Activated naive CD8-positive, alpha-beta T cell treated with anti-CD3 and anti-CD28 coated beads, Interleukin-2, amount 10 ng/mL, durations not matched to agents 7 days and 5 days (primary cell): ENCODE data around the gene DNAJB4. TPM values are rescaled to one million over a fixed set of nuclear protein-coding genes. Genes with fewer than 3 reads are reported as not detected.

Experiments used
- ATAC-seq: fragments of 150-1000 bp; cut with Tn5 transposase; one replicate; pipeline ENCODE4 v1.10.0; 2021; ENCODE audit warnings: low read depth, moderate library complexity
- POLR2A ChIA-PET: fragments of 350-600 bp; sonication (Branson Sonifier 250); formaldehyde crosslinking; loops from one replicate; lab custom pipeline; 2021; ENCODE audit warnings: antibody characterized with exemption; lab: Charles Lee
- DNase-seq: peaks from one replicate; pipeline ENCODE4 v3.0.0; 2021
- H3K27ac Mint-ChIP-seq: one replicate; pipeline ENCODE4 v1.8.0; 2022; ENCODE audit warnings: mild to moderate bottlenecking, mixed read lengths
- H3K27me3 Mint-ChIP-seq: one replicate; pipeline ENCODE4 v1.8.0; 2022; ENCODE audit warnings: mild to moderate bottlenecking, moderate library complexity, mixed read lengths
- H3K36me3 Mint-ChIP-seq: one replicate; pipeline ENCODE4 v1.8.0; 2021; ENCODE audit warnings: mild to moderate bottlenecking, mixed read lengths
- H3K4me1 Mint-ChIP-seq: one replicate; pipeline ENCODE4 v1.8.0; 2021; ENCODE audit warnings: mixed read lengths
- H3K4me3 Mint-ChIP-seq: one replicate; pipeline ENCODE4 v1.8.0; 2022; ENCODE audit warnings: mild to moderate bottlenecking, moderate library complexity, mixed read lengths
- H3K9me3 Mint-ChIP-seq: one replicate; pipeline ENCODE4 v1.8.0; 2021; ENCODE audit warnings: mixed read lengths
- total RNA-seq, 2 experiments: library from RNA; stranded (reverse); gene quantifications; one replicate each; pipeline ENCODE4 v1.2.3, GENCODE V29; 2021

The DNAJB4 gene
- 10 to 100 TPM; 15.2 to 16.4 TPM for total RNA-seq

DNA sequence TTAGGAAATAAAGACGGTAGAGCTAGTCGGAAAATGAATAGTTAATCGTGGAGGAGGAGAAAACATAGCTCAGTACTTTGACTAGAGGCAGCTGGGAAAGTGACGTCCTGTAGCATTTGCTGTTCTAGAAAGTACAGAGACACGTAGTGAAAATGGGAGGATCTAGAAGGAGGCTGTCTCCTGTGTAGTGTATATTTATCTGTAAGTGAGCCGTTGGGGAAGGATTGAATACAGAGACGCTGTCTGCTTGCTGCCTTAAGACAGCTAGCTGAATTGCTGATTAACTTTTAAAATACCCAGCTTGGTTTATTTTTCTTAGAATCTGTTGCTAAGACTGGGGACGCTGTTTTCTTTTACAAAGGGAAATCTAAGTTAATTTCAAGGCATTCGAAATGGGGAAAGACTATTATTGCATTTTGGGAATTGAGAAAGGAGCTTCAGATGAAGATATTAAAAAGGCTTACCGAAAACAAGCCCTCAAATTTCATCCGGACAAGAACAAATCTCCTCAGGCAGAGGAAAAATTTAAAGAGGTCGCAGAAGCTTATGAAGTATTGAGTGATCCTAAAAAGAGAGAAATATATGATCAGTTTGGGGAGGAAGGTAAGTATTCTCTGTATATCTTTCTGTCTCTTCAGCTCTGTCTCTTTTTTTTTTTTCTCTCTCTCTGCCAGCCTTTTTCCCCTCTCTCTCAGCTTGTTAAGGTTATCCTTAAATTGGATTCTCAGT, at the start of gene DNAJB4:
TSS of gene DNAJB4 (plus strand) at position 221 of the 729 bp plus-strand sequence. CDS start at position 393, 172 bp downstream.
- H3K27ac Mint-ChIP-seq, result peak within 1 kb of the TSS; percentile 96
- peaks cover 33% of the 10 kb centered on the region for H3K4me1 Mint-ChIP-seq
- ATAC-seq, result peak; percentile 99
- H3K36me3 Mint-ChIP-seq, result no peaks in the 10 kb centered on the region
- no peaks in the 10 kb centered on the region for H3K9me3 Mint-ChIP-seq
- H3K4me3 Mint-ChIP-seq, result peak within 1 kb of the TSS; percentile 95
- no peak for DNase-seq
- H3K27me3 Mint-ChIP-seq, result no peaks in the 10 kb centered on the region
- POLR2A ChIA-PET, result interaction anchor here (0.6 to 6.5 kb wide), 30 partner anchors 10 to 1850 kb away, joined by 3 to 224 read pairs (median 5); partner anchors contain the start of genes FUBP1, GIPC2, IFI44 and IFI44L

- ATAC-seq (no peak), DNase-seq (no peak)
- Mint-ChIP-seq H3K4me1 (peaks cover 15% of the 10 kb centered on the region), H3K36me3 (peaks cover 47% of the 10 kb centered on the region), H3K27ac (no peak overlapping the region), H3K9me3 (no peaks in the 10 kb centered on the region), H3K27me3 (no peaks in the 10 kb centered on the region), H3K4me3 (no peak overlapping the region)
- POLR2A ChIA-PET, result interaction anchor here (1.2 kb wide), 1 partner anchor 11 kb away, joined by 3 read pairs; no protein-coding TSS in a partner anchor
These were observed 49.0 kb upstream of the DNAJB4 start for GRCh38 chr1:77955709-77956108.

DNA sequence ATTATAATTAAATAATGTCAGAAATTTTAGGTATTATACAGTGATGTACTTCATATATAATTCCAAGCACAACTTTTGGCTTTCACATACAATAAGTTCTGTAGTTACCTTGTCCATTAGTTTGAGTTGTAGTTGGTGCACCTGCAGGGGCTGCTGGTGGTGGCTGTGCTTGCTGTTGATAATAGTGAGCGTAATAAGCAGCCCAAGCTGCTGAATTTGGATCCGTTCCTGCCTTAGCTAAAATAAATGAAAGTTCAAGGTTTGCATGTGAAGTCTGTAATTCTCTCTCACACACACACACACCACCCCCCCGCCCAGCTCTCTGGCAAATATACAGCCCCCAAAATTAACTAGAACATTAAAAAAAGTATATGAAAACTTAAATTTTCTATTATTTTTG, 48.3 kb upstream of the DNAJB4 start:
- Mint-ChIP-seq H3K4me1 (peaks cover 11% of the 10 kb centered on the region), H3K36me3 (peaks cover 51% of the 10 kb centered on the region), H3K4me3 (no peak overlapping the region), H3K27me3 (no peaks in the 10 kb centered on the region), H3K9me3 (no peaks in the 10 kb centered on the region), H3K27ac (no peak overlapping the region)
- POLR2A ChIA-PET, result interaction anchor here (1.2 to 1.6 kb wide), 2 partner anchors 11 to 22 kb away, joined by 3 to 8 read pairs; partner anchors contain the start of gene FUBP1
- DNase-seq, result no peak
- no peak for ATAC-seq

- no peak overlapping the region for H3K27ac Mint-ChIP-seq
- DNase-seq (no peak), ATAC-seq (no peak)
- H3K4me3 Mint-ChIP-seq, result no peak overlapping the region
- no peaks in the 10 kb centered on the region for H3K9me3 Mint-ChIP-seq
- peaks cover 9% of the 10 kb centered on the region for H3K4me1 Mint-ChIP-seq
- no peaks in the 10 kb centered on the region for H3K27me3 Mint-ChIP-seq
- POLR2A ChIA-PET, result interaction anchor here (1.3 kb wide), 1 partner anchor 8 kb away, joined by 6 read pairs; no protein-coding TSS in a partner anchor
- H3K36me3 Mint-ChIP-seq, result peaks cover 53% of the 10 kb centered on the region
These were observed 46.3 kb upstream of the DNAJB4 start for GRCh38 chr1:77958391-77958790.

DNA sequence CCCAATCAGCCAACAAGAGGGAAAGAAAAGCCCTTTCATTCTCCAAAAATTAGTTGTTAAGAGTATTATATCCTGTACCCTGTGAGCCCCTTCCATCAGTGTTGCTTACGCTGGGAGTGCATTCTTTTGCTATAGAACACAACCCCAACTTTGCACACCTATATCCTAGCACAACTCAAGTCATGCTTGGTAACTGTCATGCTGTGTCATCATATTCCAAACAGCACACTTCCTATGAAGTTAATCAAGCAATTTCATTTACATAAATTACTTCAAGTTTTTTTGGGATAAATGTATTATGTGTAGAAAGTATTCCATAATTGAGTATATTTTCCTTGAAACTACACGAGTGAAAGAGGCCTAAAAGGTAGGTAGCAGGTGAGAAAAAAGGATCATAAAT, 45.9 kb upstream of the DNAJB4 start:
- H3K27ac Mint-ChIP-seq, result no peak overlapping the region
- H3K4me3 Mint-ChIP-seq, result no peak overlapping the region
- POLR2A ChIA-PET, result no interaction called here
- ATAC-seq (no peak), DNase-seq (no peak)
- no peaks in the 10 kb centered on the region for H3K9me3 Mint-ChIP-seq
- H3K27me3 Mint-ChIP-seq, result no peaks in the 10 kb centered on the region
- peaks cover 10% of the 10 kb centered on the region for H3K4me1 Mint-ChIP-seq
- H3K36me3 Mint-ChIP-seq, result peaks cover 53% of the 10 kb centered on the region

DNA sequence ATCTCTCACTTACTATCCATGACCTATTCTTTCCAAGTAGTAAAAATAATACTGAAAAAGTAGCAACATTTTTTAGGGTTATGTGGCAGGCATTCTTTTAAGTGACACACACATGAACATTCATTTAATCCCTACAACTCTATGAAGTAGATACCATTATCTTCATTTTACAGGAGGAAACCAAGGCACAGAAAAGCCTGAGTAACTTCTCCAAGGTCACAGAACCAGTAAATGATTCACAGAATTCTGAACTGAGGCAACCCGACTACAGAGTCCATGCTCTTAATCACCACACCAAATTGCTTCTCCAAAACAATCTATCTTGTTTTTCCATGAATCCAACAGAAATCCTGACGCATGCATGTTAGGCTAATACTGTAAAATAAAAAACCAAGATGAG, 43.3 kb upstream of the DNAJB4 start:
- no peak for ATAC-seq
- Mint-ChIP-seq H3K9me3 (no peaks in the 10 kb centered on the region), H3K4me3 (no peak overlapping the region), H3K27ac (no peak overlapping the region), H3K4me1 (peaks cover 13% of the 10 kb centered on the region), H3K36me3 (peaks cover 58% of the 10 kb centered on the region), H3K27me3 (no peaks in the 10 kb centered on the region)
- POLR2A ChIA-PET, result no interaction called here
- DNase-seq, result no peak

- no peak for DNase-seq
- Mint-ChIP-seq H3K27ac (peak overlapping the region; percentile 68), H3K27me3 (no peaks in the 10 kb centered on the region), H3K9me3 (no peaks in the 10 kb centered on the region), H3K4me1 (peaks cover 29% of the 10 kb centered on the region), H3K36me3 (peaks cover 46% of the 10 kb centered on the region), H3K4me3 (no peak overlapping the region)
- peak; percentile 45 for ATAC-seq
- POLR2A ChIA-PET, result interaction anchor here (1.7 to 5.3 kb wide), 3 partner anchors 9 to 38 kb away, joined by 4 to 36 read pairs (median 6); partner anchors contain the start of genes DNAJB4 and FUBP1
These were observed 38.4 kb upstream of the DNAJB4 start for GRCh38 chr1:77966291-77966690.

DNA sequence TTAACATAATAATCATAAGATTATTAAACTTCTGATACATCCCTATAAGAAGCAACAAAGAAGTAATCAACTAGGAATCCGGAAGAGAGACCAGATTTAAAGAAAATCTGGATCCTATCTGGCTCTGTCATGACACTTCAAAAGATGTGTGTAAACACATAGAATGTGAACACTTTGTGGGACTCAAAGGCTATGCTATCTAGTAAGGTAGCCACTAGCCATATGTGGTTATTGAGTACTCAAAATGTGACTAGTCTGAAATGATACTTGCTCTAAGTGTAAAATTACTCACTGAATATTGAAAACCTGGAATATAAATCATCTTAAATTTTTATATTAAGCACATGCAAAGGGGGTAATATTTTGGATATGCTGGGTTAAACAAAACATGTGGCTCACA, 34.5 kb upstream of the DNAJB4 start:
- DNase-seq, result no peak
- Mint-ChIP-seq H3K27ac (no peak overlapping the region), H3K9me3 (no peaks in the 10 kb centered on the region), H3K27me3 (no peaks in the 10 kb centered on the region), H3K36me3 (peaks cover 37% of the 10 kb centered on the region), H3K4me1 (peaks cover 43% of the 10 kb centered on the region), H3K4me3 (no peak overlapping the region)
- POLR2A ChIA-PET, result interaction anchor here (1.0 kb wide), 1 partner anchor 686 kb away, joined by 3 read pairs; no protein-coding TSS in a partner anchor
- no peak for ATAC-seq

DNA sequence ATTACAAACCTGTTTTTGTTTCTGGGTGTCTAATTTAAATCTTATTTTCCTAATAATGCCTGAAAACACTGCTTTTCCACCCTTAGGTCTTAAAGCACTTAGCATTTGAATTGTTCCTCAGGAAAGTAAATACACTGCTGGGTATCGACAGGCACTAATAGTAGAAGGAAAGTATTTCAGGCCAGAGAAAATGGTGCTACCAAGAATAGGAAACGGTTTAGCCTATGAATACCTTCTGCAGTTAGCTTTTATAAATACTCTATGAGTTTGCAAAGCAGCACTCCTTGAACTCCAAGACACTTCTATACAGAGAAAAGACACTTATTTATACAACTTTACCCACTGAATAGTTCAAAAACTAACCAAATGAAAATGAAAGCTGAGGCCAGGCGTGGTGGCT, 32.7 kb upstream of the DNAJB4 start:
- H3K27ac Mint-ChIP-seq, result no peak overlapping the region
- H3K4me1 Mint-ChIP-seq, result peaks cover 47% of the 10 kb centered on the region
- H3K4me3 Mint-ChIP-seq, result peak overlapping the region; percentile 49
- no peaks in the 10 kb centered on the region for H3K9me3 Mint-ChIP-seq
- peaks cover 40% of the 10 kb centered on the region for H3K36me3 Mint-ChIP-seq
- POLR2A ChIA-PET, result no interaction called here
- no peaks in the 10 kb centered on the region for H3K27me3 Mint-ChIP-seq
- DNase-seq, result no peak
- no peak for ATAC-seq

- no peak for DNase-seq
- POLR2A ChIA-PET, result interaction anchor here (1.0 to 7.7 kb wide), 2 partner anchors 18 to 29 kb away, joined by 4 to 224 read pairs; partner anchors contain the start of gene DNAJB4
- Mint-ChIP-seq H3K27me3 (no peaks in the 10 kb centered on the region), H3K36me3 (peaks cover 30% of the 10 kb centered on the region), H3K27ac (peak overlapping the region; percentile 7), H3K4me3 (no peak overlapping the region), H3K9me3 (no peaks in the 10 kb centered on the region), H3K4me1 (peaks cover 37% of the 10 kb centered on the region)
- ATAC-seq, result no peak
These were observed 29.4 kb upstream of the DNAJB4 start for GRCh38 chr1:77975386-77975785.

DNA sequence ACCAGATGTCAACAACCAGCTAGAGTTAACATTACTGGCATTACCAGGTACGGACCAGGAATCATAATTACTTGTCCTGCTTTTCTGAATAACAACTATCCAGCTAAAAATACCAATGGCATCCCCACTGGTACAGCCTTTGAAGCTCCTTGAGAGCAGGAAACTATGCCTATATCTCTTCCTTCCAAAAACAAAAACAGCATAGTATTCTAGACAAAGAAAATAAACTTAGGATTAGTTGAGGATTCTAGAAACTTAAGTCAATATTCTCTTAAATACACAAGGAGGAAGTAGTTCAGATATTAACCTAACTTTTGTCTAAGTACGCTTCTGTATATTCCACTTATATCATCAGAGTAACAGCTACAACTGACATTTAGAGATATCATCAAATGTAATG, 28.8 kb upstream of the DNAJB4 start:
- H3K4me1 Mint-ChIP-seq, result peaks cover 40% of the 10 kb centered on the region

GRCh38 chr1:77976433-77977076, 28.2 kb upstream of the DNAJB4 start:
- Mint-ChIP-seq H3K4me3 (no peak overlapping the region), H3K9me3 (no peaks in the 10 kb centered on the region), H3K4me1 (peaks cover 38% of the 10 kb centered on the region), H3K36me3 (peaks cover 27% of the 10 kb centered on the region), H3K27ac (no peak overlapping the region), H3K27me3 (no peaks in the 10 kb centered on the region)
- POLR2A ChIA-PET, result interaction anchor here (3.0 to 7.7 kb wide), 2 partner anchors 9 to 28 kb away, joined by 36 to 224 read pairs; partner anchors contain the start of gene DNAJB4
- ATAC-seq (no peak), DNase-seq (no peak)

More for the DNA sequence above, 28.8 kb upstream of the DNAJB4 start:
- Mint-ChIP-seq H3K27me3 (no peaks in the 10 kb centered on the region), H3K4me3 (no peak overlapping the region), H3K27ac (peak overlapping the region; percentile 54), H3K36me3 (peaks cover 31% of the 10 kb centered on the region), H3K9me3 (no peaks in the 10 kb centered on the region)
- ATAC-seq (no peak), DNase-seq (no peak)
- POLR2A ChIA-PET, result interaction anchor here (1.0 to 7.7 kb wide), 2 partner anchors 19 to 29 kb away, joined by 4 to 224 read pairs; partner anchors contain the start of gene DNAJB4

DNA sequence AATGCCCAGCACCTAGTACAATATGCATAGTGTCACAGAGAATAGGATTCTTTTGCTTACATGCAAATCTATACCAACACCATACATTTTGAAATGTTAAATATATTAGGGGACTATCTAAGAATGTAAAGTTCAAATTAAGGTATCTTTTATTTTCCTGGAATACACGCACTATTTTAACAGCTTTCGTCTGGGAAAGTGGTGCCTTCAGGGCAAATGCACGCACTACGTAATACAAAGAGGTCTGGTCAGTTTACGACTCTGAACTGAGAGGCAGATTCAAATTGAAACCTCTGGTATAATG, 26.8 kb upstream of the DNAJB4 start:
- Mint-ChIP-seq H3K36me3 (peaks cover 25% of the 10 kb centered on the region), H3K27me3 (no peaks in the 10 kb centered on the region), H3K4me1 (peaks cover 35% of the 10 kb centered on the region), H3K27ac (no peak overlapping the region), H3K9me3 (no peaks in the 10 kb centered on the region), H3K4me3 (no peak overlapping the region)
- DNase-seq, result no peak
- POLR2A ChIA-PET, result interaction anchor here (0.7 to 7.7 kb wide), 12 partner anchors 11 to 672 kb away, joined by 3 to 224 read pairs (median 8); partner anchors contain the start of genes DNAJB4, IFI44, IFI44L and MIGA1
- no peak for ATAC-seq
